Uterus (tissue), 2 donors: ENCODE measurements around the gene IGLON5.

Experiments used
- POLR2A ChIP-seq, 2 donors: fragments of 450-650 bp; IDR thresholded peaks; one replicate each; pipeline ENCODE4 v1.6.1; 2016; ENCODE audit warnings: antibody characterized with exemption in 2 of 2, mild to moderate bottlenecking in 1 of 2, moderate library complexity in 1 of 2
- TF ChIP-seq, protein P1 (sequence below), 4 experiments: fragments of 200-600 bp in 2 of 4; fragments of 450-650 bp in 2 of 4; sonication (generic) in 2 of 4; IDR thresholded peaks; one replicate each; pipeline ENCODE4 v1.5.1; 2016 to 2019; ENCODE audit warnings: antibody characterized with exemption in 4 of 4, mild to moderate bottlenecking in 2 of 4, moderate library complexity in 1 of 4

DNA sequence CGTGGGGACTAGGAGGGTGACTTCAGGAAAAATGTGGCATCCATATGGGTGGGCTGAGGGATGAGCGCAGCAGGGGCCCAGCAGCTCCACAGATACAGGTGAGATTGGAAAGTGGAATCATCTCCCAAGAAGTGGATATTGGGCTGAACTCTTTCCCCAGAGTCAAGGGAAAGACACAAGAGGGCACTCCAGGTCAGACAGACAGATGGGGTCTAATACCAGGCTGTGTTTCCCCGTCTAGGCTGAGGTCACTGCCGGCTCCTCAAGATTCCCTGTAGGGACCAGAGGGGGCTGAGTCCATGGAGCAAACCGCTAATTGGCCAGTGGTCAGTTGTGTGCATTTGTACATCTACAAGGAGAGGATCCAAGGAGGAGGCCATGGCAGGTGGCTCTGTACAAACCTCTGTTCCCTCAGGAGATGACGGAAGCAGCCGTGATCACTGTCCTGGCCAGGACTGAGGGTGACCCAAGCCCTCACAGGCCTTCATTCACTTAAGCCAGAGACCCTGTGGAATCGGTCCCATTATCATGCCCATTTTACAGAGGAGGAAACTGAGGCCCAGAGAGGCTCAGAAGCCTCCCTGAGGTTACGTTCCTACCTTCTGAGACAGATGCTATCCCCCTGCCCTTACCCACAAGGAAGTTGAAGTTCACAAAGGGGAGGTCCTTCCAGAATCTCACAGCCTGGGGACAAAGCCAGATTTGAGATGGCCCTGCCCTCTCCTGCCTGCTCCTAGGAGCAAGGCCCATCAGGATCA is 14.9 kb upstream of the IGLON5 start:
- TF ChIP-seq, protein P1, sequence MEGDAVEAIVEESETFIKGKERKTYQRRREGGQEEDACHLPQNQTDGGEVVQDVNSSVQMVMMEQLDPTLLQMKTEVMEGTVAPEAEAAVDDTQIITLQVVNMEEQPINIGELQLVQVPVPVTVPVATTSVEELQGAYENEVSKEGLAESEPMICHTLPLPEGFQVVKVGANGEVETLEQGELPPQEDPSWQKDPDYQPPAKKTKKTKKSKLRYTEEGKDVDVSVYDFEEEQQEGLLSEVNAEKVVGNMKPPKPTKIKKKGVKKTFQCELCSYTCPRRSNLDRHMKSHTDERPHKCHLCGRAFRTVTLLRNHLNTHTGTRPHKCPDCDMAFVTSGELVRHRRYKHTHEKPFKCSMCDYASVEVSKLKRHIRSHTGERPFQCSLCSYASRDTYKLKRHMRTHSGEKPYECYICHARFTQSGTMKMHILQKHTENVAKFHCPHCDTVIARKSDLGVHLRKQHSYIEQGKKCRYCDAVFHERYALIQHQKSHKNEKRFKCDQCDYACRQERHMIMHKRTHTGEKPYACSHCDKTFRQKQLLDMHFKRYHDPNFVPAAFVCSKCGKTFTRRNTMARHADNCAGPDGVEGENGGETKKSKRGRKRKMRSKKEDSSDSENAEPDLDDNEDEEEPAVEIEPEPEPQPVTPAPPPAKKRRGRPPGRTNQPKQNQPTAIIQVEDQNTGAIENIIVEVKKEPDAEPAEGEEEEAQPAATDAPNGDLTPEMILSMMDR (IDR thresholded peaks at IDR 0.05): no peak
- no peak for TF ChIP-seq POLR2A (IDR thresholded peaks at IDR 0.05)
